Endothelial cell (in vitro differentiated cells): ENCODE measurements around the gene RTKN2. TPM values are rescaled to one million over a fixed set of nuclear protein-coding genes. Genes with fewer than 3 reads are reported as not detected.
A peak's percentile ranks its signal among the peaks of the same experiment; 100 is the strongest.

Experiments
- DNase-seq: peaks from one replicate; pipeline ENCODE4 v3.0.0; 2021; ENCODE audit warnings: low spot score
- H3K27ac Mint-ChIP-seq: one replicate; pipeline ENCODE4 v1.8.0; 2021; ENCODE audit warnings: mixed read lengths, inconsistent platforms; ENCODE audit not compliant: unreplicated experiment
- H3K27me3 Mint-ChIP-seq: one replicate; pipeline ENCODE4 v1.8.0; 2021; ENCODE audit warnings: mild to moderate bottlenecking, moderate library complexity, mixed read lengths, inconsistent platforms; ENCODE audit not compliant: unreplicated experiment
- H3K36me3 Mint-ChIP-seq: one replicate; pipeline ENCODE4 v1.8.0; 2021; ENCODE audit warnings: mild to moderate bottlenecking, low read depth, mixed read lengths, inconsistent platforms; ENCODE audit not compliant: unreplicated experiment
- H3K4me1 Mint-ChIP-seq: one replicate; pipeline ENCODE4 v1.8.0; 2021; ENCODE audit warnings: mild to moderate bottlenecking, mixed read lengths, inconsistent platforms; ENCODE audit not compliant: unreplicated experiment
- H3K4me3 Mint-ChIP-seq: one replicate; pipeline ENCODE4 v1.8.0; 2021; ENCODE audit warnings: mild to moderate bottlenecking, mixed read lengths, inconsistent platforms; ENCODE audit not compliant: unreplicated experiment
- H3K9me3 Mint-ChIP-seq: one replicate; pipeline ENCODE4 v1.8.0; 2021; ENCODE audit warnings: mixed read lengths, inconsistent platforms; ENCODE audit not compliant: unreplicated experiment
- total RNA-seq: library from RNA; stranded (reverse); fragmentation: NEBNext Ultra II Directional; extraction: Animal tissue kit (Norgen Biotek cat#: 25700); gene quantifications from one replicate; pipeline ENCODE4 v1.2.1, GENCODE V29; 2021; ENCODE audit not compliant: unreplicated experiment
- TF ChIP-seq, protein P1 (sequence below): fragments of 200-600 bp; sonication (generic); IDR thresholded peaks from one replicate; pipeline ENCODE4 v1.5.0; 2021; ENCODE audit warnings: antibody characterized with exemption; ENCODE audit not compliant: unreplicated experiment

RTKN2 gene
- total RNA-seq, 1 donor from 2014 or later = 1.7 TPM

GRCh38 chr10:62268027-62268398, 631 bp downstream of the RTKN2 start:
- no peak for DNase-seq
- H3K27me3 Mint-ChIP-seq = no peaks in the 10 kb centered on the region

DNA sequence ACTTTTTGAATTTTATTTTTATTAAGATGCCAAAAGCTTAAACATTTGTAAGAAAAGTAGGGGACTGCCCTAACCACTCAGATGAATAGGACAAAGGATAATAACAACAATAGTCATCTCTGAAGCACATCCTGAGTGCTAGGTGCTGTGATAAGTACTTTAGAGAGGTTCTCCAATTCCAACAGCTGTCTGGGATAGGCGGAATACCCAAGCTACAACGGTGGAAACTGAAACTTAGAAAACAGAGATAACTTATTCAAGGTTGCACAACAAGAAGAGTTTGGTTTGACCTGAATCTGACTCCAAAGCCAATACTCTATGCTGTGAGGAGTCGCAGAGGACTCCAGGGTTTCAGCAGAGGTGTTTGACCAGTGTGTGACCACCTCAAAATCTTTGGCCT, 2.0 kb downstream of the RTKN2 start:
- H3K36me3 Mint-ChIP-seq = no peaks in the 10 kb centered on the region
- no peak overlapping the region for H3K4me3 Mint-ChIP-seq
- TF ChIP-seq, protein P1, sequence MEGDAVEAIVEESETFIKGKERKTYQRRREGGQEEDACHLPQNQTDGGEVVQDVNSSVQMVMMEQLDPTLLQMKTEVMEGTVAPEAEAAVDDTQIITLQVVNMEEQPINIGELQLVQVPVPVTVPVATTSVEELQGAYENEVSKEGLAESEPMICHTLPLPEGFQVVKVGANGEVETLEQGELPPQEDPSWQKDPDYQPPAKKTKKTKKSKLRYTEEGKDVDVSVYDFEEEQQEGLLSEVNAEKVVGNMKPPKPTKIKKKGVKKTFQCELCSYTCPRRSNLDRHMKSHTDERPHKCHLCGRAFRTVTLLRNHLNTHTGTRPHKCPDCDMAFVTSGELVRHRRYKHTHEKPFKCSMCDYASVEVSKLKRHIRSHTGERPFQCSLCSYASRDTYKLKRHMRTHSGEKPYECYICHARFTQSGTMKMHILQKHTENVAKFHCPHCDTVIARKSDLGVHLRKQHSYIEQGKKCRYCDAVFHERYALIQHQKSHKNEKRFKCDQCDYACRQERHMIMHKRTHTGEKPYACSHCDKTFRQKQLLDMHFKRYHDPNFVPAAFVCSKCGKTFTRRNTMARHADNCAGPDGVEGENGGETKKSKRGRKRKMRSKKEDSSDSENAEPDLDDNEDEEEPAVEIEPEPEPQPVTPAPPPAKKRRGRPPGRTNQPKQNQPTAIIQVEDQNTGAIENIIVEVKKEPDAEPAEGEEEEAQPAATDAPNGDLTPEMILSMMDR = no peak
- H3K4me1 Mint-ChIP-seq = peaks cover 4% of the 10 kb centered on the region
- no peaks in the 10 kb centered on the region for H3K27me3 Mint-ChIP-seq
- no peaks in the 10 kb centered on the region for H3K9me3 Mint-ChIP-seq
- no peak overlapping the region for H3K27ac Mint-ChIP-seq
- no peak for DNase-seq

More at GRCh38 chr10:62268027-62268398, 631 bp downstream of the RTKN2 start:
- peak overlapping the region; percentile 86 for H3K4me3 Mint-ChIP-seq
- peaks cover 4% of the 10 kb centered on the region for H3K4me1 Mint-ChIP-seq
- TF ChIP-seq, protein P1 = no peak
- H3K36me3 Mint-ChIP-seq = no peaks in the 10 kb centered on the region
- H3K9me3 Mint-ChIP-seq = no peaks in the 10 kb centered on the region
- H3K27ac Mint-ChIP-seq = no peak overlapping the region

- TF ChIP-seq, protein P1 = no peak
- Mint-ChIP-seq H3K4me1 (peaks cover 4% of the 10 kb centered on the region), H3K9me3 (no peaks in the 10 kb centered on the region), H3K4me3 (no peak overlapping the region), H3K27ac (no peak overlapping the region), H3K36me3 (no peaks in the 10 kb centered on the region), H3K27me3 (no peaks in the 10 kb centered on the region)
- DNase-seq = no peak
These were observed 2.5 kb downstream of the RTKN2 start for GRCh38 chr10:62266147-62266546.

- peak; percentile 11 for DNase-seq
- TF ChIP-seq, protein P1 = peak; percentile 77
- no peaks in the 10 kb centered on the region for H3K9me3 Mint-ChIP-seq
- no peak overlapping the region for H3K4me3 Mint-ChIP-seq
- H3K27ac Mint-ChIP-seq = no peak overlapping the region
- peaks cover 4% of the 10 kb centered on the region for H3K4me1 Mint-ChIP-seq
- H3K27me3 Mint-ChIP-seq = no peaks in the 10 kb centered on the region
- H3K36me3 Mint-ChIP-seq = no peaks in the 10 kb centered on the region
These were observed 3.8 kb downstream of the RTKN2 start for GRCh38 chr10:62264702-62265436.

DNA sequence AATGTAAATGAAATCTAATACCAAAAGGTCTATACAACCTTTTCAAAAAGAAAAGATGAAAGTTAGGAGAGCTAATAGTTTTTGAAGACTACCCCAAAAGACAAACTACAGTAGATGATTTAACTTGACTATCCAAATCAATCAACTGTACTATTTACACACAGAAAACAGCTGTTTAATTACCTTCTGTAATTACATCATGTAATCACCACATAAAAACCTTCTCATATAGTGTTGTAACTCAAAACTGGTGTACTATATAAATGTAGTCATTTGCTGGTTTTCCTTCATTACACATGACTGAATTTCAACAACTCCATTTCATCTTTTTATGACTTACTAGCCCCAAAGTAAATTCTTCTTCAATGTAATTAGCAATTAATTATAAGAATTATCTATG, 4.5 kb downstream of the RTKN2 start:
- TF ChIP-seq, protein P1 = no peak
- no peak overlapping the region for H3K27ac Mint-ChIP-seq
- H3K9me3 Mint-ChIP-seq = no peaks in the 10 kb centered on the region
- no peak for DNase-seq
- H3K4me1 Mint-ChIP-seq = peaks cover 2% of the 10 kb centered on the region
- H3K4me3 Mint-ChIP-seq = no peak overlapping the region
- no peaks in the 10 kb centered on the region for H3K36me3 Mint-ChIP-seq
- no peaks in the 10 kb centered on the region for H3K27me3 Mint-ChIP-seq
